Kidney epithelial cell (primary cell): ENCODE measurements around the gene CCDC88C. TPM values are rescaled to one million over a fixed set of nuclear protein-coding genes. Genes with fewer than 3 reads are reported as not detected.

Experiments
- DNase-seq: peaks from one replicate; pipeline ENCODE4 v3.0.0-alpha.2; 2010; ENCODE audit warnings: low read depth
- H3K27me3 ChIP-seq: 2 replicates; pipeline ENCODE4 v1.6.0; 2011; ENCODE audit warnings: low read length; ENCODE audit not compliant: control insufficient read depth, insufficient read depth
- H3K36me3 ChIP-seq: 2 replicates; pipeline ENCODE4 v1.5.1; 2011; ENCODE audit warnings: low read length; ENCODE audit not compliant: control insufficient read depth, insufficient read depth
- H3K4me3 ChIP-seq: 2 replicates; pipeline ENCODE4 v1.5.1; 2011; ENCODE audit warnings: low read depth, mild to moderate bottlenecking, control low read depth, low read length
- total RNA-seq: library from RNA; depleted of rRNA; stranded (reverse); fragments of >200 nt; gene quantifications from 2 replicates; pipeline ENCODE4 v1.2.3, GENCODE V29; 2015
- TF ChIP-seq, protein P1 (sequence below): IDR thresholded peaks from 2 replicates; pipeline ENCODE4 v1.5.1; 2011; ENCODE audit warnings: mild to moderate bottlenecking, moderate library complexity, low read length, control low read depth, inconsistent platforms; ENCODE audit not compliant: insufficient read depth, poor library complexity, severe bottlenecking

Gene CCDC88C
- total RNA-seq, 1 donor from 2014 or later, result 22.4 TPM

GRCh38 chr14:91283666-91284065, 134.0 kb downstream of the CCDC88C start:
- Histone ChIP-seq H3K36me3 (no peaks in the 10 kb centered on the region), H3K4me3 (no peak overlapping the region), H3K27me3 (no peaks in the 10 kb centered on the region)
- DNase-seq, result no peak
- TF ChIP-seq, protein P1, sequence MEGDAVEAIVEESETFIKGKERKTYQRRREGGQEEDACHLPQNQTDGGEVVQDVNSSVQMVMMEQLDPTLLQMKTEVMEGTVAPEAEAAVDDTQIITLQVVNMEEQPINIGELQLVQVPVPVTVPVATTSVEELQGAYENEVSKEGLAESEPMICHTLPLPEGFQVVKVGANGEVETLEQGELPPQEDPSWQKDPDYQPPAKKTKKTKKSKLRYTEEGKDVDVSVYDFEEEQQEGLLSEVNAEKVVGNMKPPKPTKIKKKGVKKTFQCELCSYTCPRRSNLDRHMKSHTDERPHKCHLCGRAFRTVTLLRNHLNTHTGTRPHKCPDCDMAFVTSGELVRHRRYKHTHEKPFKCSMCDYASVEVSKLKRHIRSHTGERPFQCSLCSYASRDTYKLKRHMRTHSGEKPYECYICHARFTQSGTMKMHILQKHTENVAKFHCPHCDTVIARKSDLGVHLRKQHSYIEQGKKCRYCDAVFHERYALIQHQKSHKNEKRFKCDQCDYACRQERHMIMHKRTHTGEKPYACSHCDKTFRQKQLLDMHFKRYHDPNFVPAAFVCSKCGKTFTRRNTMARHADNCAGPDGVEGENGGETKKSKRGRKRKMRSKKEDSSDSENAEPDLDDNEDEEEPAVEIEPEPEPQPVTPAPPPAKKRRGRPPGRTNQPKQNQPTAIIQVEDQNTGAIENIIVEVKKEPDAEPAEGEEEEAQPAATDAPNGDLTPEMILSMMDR, result no peak

GRCh38 chr14:91282954-91283645, 134.5 kb downstream of the CCDC88C start:
- no peaks in the 10 kb centered on the region for H3K27me3 ChIP-seq
- H3K4me3 ChIP-seq, result no peak overlapping the region
- DNase-seq, result no peak
- H3K36me3 ChIP-seq, result no peaks in the 10 kb centered on the region
- TF ChIP-seq, protein P1, result no peak

GRCh38 chr14:91281346-91281745, 136.3 kb downstream of the CCDC88C start:
- no peak for DNase-seq
- TF ChIP-seq, protein P1, result no peak
- H3K4me3 ChIP-seq, result no peak overlapping the region
- H3K36me3 ChIP-seq, result no peaks in the 10 kb centered on the region
- H3K27me3 ChIP-seq, result no peaks in the 10 kb centered on the region

- Histone ChIP-seq H3K36me3 (no peaks in the 10 kb centered on the region), H3K27me3 (no peaks in the 10 kb centered on the region), H3K4me3 (no peak overlapping the region)
- no peak for DNase-seq
- TF ChIP-seq, protein P1, result no peak
These were observed 137.5 kb downstream of the CCDC88C start for GRCh38 chr14:91280129-91280528.

GRCh38 chr14:91279354-91279753, 138.3 kb downstream of the CCDC88C start:
- Histone ChIP-seq H3K4me3 (no peak overlapping the region), H3K27me3 (no peaks in the 10 kb centered on the region), H3K36me3 (no peaks in the 10 kb centered on the region)
- no peak for DNase-seq
- TF ChIP-seq, protein P1, result no peak

DNA sequence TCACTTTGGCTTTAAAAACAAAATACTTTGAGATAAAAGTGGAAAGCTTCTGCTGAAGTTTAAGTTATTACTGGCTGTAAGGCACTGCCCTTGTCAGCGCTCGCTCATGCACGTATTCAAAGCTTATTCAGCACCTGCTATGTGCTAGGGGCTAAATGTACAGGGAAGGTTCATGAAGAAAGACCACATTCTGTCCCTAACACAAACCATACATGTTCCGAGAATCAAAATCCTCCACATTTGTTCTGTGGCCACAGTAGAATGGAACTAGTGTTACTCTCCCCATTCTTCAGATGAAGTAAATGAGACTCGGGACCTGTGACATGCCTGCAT, 139.3 kb downstream of the CCDC88C start:
- TF ChIP-seq, protein P1, result no peak
- Histone ChIP-seq H3K36me3 (no peaks in the 10 kb centered on the region), H3K27me3 (no peaks in the 10 kb centered on the region), H3K4me3 (no peak overlapping the region)
- no peak for DNase-seq
